AG09319 (cell line): ENCODE data around the gene TMPRSS4.

Experiments
- DNase-seq: peaks from one replicate; pipeline ENCODE4 v3.0.0-alpha.2; 2010; ENCODE audit warnings: low read depth; ENCODE audit errors: extremely low read depth
- CTCF ChIP-seq: IDR thresholded peaks from 2 replicates; pipeline ENCODE4 v1.5.1; 2011; ENCODE audit warnings: low read depth, mild to moderate bottlenecking, inconsistent platforms, low read length, moderate library complexity

Gene TMPRSS4

DNA sequence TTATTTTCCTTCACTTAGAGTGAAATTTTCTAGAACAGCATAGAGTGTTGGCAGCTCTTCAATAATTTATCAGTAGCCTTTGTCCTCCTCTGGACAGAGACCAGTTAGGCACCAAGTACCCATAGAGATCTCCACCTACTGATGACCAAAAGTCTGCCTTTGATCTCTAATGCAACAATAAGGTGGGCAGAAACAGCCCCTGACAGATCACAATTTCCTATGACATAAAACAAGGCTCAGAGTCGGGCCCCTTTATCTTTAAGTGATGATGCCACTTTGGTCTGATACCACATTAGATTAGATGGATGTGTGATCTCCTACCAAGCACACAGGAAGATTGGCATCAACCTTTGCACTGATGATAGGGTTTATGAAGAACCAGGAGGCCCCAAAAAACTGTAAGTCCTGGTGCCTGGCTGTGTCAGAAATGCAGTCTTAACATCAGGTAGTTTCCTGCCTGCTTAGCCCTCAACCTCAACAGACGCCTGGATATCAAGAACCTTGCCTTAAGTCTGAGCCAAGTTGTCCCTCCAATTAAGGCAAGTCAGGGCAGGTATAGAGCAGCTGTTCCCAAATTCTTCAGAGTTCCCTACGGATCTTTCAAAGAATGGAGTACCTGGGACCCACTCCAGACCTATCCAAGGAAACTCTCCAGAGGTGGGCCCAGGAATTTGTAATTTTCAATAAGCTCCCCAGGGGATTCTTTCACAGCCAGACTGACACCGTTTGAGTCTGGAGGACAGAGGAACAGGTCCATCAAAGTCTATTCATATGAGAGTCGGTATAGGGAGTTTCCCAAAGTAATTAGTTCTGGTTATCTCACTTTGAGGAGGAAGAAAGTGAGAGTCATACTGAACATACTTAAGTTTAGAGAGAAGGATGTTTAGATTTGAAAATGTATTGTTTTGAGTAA lies 30.6 kb upstream of the TMPRSS4 start:
- no peak for TF ChIP-seq CTCF
- no peak for DNase-seq

GRCh38 chr11:118046964-118047700 lies 29.7 kb upstream of the TMPRSS4 start:
- TF ChIP-seq CTCF: no peak
- DNase-seq: no peak

GRCh38 chr11:118047749-118048148 lies 29.1 kb upstream of the TMPRSS4 start:
- no peak for DNase-seq
- TF ChIP-seq CTCF: no peak

DNA sequence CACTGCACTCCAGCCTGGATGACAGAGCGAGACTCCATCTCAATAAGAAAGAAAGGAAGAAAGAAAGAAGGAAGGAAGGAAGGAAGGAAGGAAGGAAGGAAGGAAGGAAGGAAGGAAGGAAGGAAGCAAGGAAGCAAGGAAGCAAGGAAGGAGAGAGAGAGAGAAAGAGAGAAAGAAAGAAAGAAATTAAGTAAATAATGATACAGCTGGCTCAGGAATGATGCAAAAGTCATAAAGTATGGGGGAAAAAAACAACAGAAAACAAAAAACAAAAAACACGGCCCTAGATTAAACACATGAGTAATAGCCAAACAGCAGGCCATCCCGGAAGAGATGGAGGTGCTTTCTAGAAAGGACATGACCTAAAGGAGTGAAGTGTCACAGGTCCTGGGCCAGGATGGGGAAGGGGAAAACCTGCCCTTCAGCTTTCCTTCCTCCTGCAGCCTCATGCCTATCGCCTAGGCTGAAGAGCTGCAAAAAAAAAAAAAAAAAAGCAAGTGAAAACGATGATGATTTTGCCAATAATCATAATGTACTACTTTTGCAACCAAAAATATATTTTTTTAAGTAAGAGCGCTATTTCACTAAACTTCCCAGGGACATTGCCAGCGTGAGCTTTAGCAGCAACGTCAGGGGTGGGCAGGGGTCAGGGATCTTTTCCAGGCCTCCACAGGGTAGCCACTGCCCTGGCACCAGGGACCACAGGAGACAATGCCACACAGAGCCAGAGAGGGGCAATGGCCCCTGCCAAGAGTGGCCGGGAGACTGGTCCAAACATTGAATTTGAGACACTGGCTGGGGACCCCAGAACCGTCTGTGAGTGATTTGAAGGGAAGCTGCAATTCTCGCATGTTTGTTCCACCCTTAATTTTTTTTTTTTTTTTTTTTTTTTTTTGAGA lies 28.2 kb upstream of the TMPRSS4 start:
- no peak for TF ChIP-seq CTCF
- DNase-seq: no peak

DNA sequence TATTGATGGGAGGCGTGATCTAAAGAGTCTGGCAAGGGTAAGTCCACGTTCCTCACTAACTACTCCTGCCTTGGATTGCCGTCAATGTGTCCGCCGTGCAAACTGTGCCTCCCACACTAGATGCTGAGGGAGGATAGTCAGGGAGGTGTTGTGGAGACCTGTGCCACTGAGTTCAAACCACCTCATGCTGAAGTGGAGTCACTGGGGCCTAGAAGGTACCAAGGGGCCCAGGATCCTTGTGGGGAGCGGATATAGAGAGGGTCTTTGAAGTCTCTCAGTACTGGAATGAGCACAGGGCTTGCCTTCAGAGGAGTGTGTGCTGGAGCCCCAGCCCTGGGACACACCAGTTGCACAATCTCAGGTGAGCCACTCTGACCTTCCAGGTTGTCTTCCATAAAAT lies 27.1 kb upstream of the TMPRSS4 start:
- no peak for DNase-seq

More for the DNA sequence above, 27.1 kb upstream of the TMPRSS4 start:
- TF ChIP-seq CTCF: no peak
